WTC11 (cell line): ENCODE data around the gene MAP7D2. TPM values are rescaled to one million over a fixed set of nuclear protein-coding genes. Genes with fewer than 3 reads are reported as not detected.

Experiments used
- ATAC-seq: fragments of 200-7000 bp; cut with Tn5 transposase; 2 replicates; pipeline ENCODE4 v1.10.0; 2021; ENCODE audit warnings: mild to moderate bottlenecking, moderate library complexity
- CTCF ChIA-PET: fragments of 300-600 bp; sonication (Branson Sonifier 250); formaldehyde crosslinking; loops from one replicate; lab custom pipeline; 2021; ENCODE audit warnings: antibody characterized with exemption; lab: Charles Lee
- POLR2A ChIA-PET: fragments of 350-600 bp; sonication (Branson Sonifier 250); formaldehyde crosslinking; loops from one replicate; lab custom pipeline; 2021; ENCODE audit warnings: antibody characterized with exemption; lab: Charles Lee
- DNase-seq: peaks from one replicate; pipeline ENCODE4 v3.0.0; 2021; ENCODE audit warnings: low spot score
- H3K27ac Mint-ChIP-seq: 2 replicates; pipeline ENCODE4 v1.8.0; 2021; ENCODE audit warnings: mixed read lengths
- H3K27me3 Mint-ChIP-seq: 2 replicates; pipeline ENCODE4 v1.8.0; 2021; ENCODE audit warnings: low read depth, mild to moderate bottlenecking, moderate library complexity, mixed read lengths
- H3K36me3 Mint-ChIP-seq: 2 replicates; pipeline ENCODE4 v1.8.0; 2021; ENCODE audit warnings: mixed read lengths
- H3K4me1 Mint-ChIP-seq: 2 replicates; pipeline ENCODE4 v1.8.0; 2022; ENCODE audit warnings: mixed read lengths
- H3K4me3 Mint-ChIP-seq: 2 replicates; pipeline ENCODE4 v1.8.0; 2021; ENCODE audit warnings: mild to moderate bottlenecking, moderate library complexity, mixed read lengths
- H3K9me3 Mint-ChIP-seq: 2 replicates; pipeline ENCODE4 v1.8.0; 2021; ENCODE audit warnings: mixed read lengths
- CBFB ChIP-seq: sonication (generic); formaldehyde crosslinking; IDR thresholded peaks from 2 replicates; pipeline ENCODE4 v1.8.1; 2022; ENCODE audit warnings: mild to moderate bottlenecking, low read depth, missing genetic modification reagents
- EMX1 ChIP-seq: fragments of 250-450 bp; sonication (Bioruptor Pico); IDR thresholded peaks from 2 replicates; pipeline ENCODE4 v1.8.0; 2021; ENCODE audit warnings: mild to moderate bottlenecking
- ESRRA ChIP-seq: sonication (generic); formaldehyde crosslinking; IDR thresholded peaks from 2 replicates; pipeline ENCODE4 v1.8.1; 2022; ENCODE audit warnings: mild to moderate bottlenecking, missing genetic modification reagents, borderline replicate concordance
- ETV6 ChIP-seq: sonication (generic); formaldehyde crosslinking; IDR thresholded peaks from 2 replicates; pipeline ENCODE4 v1.8.1; 2022; ENCODE audit warnings: mild to moderate bottlenecking, missing genetic modification reagents
- FOXJ3 ChIP-seq: sonication (generic); formaldehyde crosslinking; IDR thresholded peaks from 2 replicates; pipeline ENCODE4 v1.9.0; 2021; ENCODE audit warnings: missing genetic modification reagents, mild to moderate bottlenecking, borderline replicate concordance
- FOXP1 ChIP-seq: sonication (generic); formaldehyde crosslinking; IDR thresholded peaks from 2 replicates; pipeline ENCODE4 v1.8.0; 2022; ENCODE audit warnings: missing genetic modification reagents, mild to moderate bottlenecking, moderate library complexity, borderline replicate concordance
- GTF2I ChIP-seq: fragments of 250-450 bp; sonication (Bioruptor Pico); conservative IDR thresholded peaks from 2 replicates; pipeline ENCODE4 v1.4.0; 2021; ENCODE audit warnings: mild to moderate bottlenecking
- NFYB ChIP-seq: sonication (generic); formaldehyde crosslinking; conservative IDR thresholded peaks from 2 replicates; pipeline ENCODE4 v1.8.0; 2022; ENCODE audit warnings: low read depth, missing genetic modification reagents
- OVOL2 ChIP-seq: fragments of 250-450 bp; sonication (Bioruptor Pico); IDR thresholded peaks from 2 replicates; pipeline ENCODE4 v1.9.0; 2021; ENCODE audit warnings: mild to moderate bottlenecking, borderline replicate concordance
- SMAD3 ChIP-seq: sonication (generic); formaldehyde crosslinking; IDR thresholded peaks from 2 replicates; pipeline ENCODE4 v1.8.0; 2022; ENCODE audit warnings: missing genetic modification reagents, mild to moderate bottlenecking, borderline replicate concordance
- TCF7 ChIP-seq: sonication (generic); formaldehyde crosslinking; IDR thresholded peaks from 2 replicates; pipeline ENCODE4 v1.8.0; 2022; ENCODE audit warnings: mild to moderate bottlenecking, low read depth, missing genetic modification reagents, moderate library complexity
- TEAD1 ChIP-seq: sonication (generic); formaldehyde crosslinking; IDR thresholded peaks from 2 replicates; pipeline ENCODE4 v1.8.0; 2022; ENCODE audit warnings: mild to moderate bottlenecking, missing genetic modification reagents
- ZNF121 ChIP-seq: sonication (generic); formaldehyde crosslinking; IDR thresholded peaks from 2 replicates; pipeline ENCODE4 v1.8.0; 2023; ENCODE audit warnings: missing genetic modification reagents
- ZNF423 ChIP-seq: fragments of 250-450 bp; sonication (Bioruptor Pico); IDR thresholded peaks from 2 replicates; pipeline ENCODE4 v2.1.2; 2022; ENCODE audit warnings: mild to moderate bottlenecking, moderate library complexity
- total RNA-seq: library from RNA; stranded (reverse); gene quantifications from 3 replicates; pipeline ENCODE4 v1.2.3, GENCODE V29; 2021
- TF ChIP-seq, protein P1 (sequence below): fragments of 250-450 bp; sonication (Bioruptor Pico); IDR thresholded peaks from 2 replicates; pipeline ENCODE4 v1.9.0; 2021; ENCODE audit warnings: mild to moderate bottlenecking, borderline replicate concordance
- TF ChIP-seq, protein P2 (sequence below): sonication (generic); formaldehyde crosslinking; conservative IDR thresholded peaks from 2 replicates; pipeline ENCODE4 v1.8.1; 2022; ENCODE audit warnings: mild to moderate bottlenecking, missing genetic modification reagents
- TF ChIP-seq, protein P3 (sequence below): sonication (generic); formaldehyde crosslinking; IDR thresholded peaks from 2 replicates; pipeline ENCODE4 v1.8.0; 2022; ENCODE audit warnings: mild to moderate bottlenecking, missing genetic modification reagents
- TF ChIP-seq, protein P4 (sequence below): fragments of 250-450 bp; sonication (Bioruptor Pico); conservative IDR thresholded peaks from 2 replicates; pipeline ENCODE4 v1.9.0; 2021; ENCODE audit warnings: mild to moderate bottlenecking

Gene MAP7D2
- total RNA-seq, 1 experiment from 2014 or later: 0.57 TPM

DNA sequence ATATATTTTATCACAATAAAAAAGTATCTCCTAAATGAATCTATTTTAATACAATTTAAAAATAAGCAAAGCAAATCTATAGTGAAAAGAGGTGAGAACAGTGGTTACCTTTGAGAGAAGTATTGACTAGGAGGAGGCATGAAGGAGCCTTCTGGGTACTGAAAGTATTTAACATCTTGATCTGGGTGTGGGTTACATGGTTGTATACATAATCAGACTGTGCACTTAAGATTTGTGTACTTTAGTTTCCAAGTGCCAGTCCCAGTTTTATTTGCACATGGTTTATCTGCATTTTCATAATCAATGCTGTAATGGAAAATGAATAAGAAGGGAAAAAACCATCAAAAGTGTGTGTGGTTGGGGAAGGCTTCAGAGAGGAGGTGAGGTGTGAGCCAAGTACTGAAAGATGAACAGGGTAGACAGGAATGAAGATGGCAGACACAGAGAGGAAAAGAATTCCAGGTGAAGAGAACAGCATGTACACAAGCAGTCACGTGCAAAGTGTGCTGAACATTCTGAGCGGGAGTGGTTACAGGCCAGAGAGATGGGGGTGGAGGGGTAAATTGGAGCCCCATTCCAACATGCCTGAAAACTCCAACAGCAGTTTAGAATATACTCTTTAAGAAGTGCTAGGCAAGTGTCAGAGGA, 14.6 kb downstream of the MAP7D2 start:
- no peaks in the 10 kb centered on the region for H3K27me3 Mint-ChIP-seq
- ATAC-seq: no peak

DNA sequence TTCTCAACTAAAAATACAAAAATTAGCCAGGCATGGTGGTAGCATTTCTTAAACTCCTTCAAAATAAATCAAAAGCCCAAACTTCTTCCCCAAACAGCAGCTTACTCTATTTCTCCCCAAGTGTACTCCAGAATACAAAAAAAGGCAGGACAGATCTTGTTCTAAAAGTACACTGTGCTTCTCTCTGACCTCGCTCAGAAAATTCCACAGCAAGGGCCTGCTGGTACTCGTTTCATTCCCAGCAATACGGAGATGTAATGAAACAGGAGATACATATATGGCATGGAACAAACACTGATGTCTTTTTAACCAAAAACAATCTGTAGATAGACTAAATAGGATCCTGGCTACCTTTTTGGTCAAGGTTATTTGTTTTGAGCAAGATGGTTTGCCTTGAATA, 25.2 kb downstream of the MAP7D2 start:
- Mint-ChIP-seq H3K27ac (no peak overlapping the region), H3K9me3 (no peaks in the 10 kb centered on the region), H3K27me3 (no peaks in the 10 kb centered on the region), H3K36me3 (no peaks in the 10 kb centered on the region), H3K4me3 (no peak overlapping the region)
- DNase-seq (no peak), ATAC-seq (no peak)
- CTCF ChIA-PET: no interaction called here
- TF ChIP-seq, protein P1, sequence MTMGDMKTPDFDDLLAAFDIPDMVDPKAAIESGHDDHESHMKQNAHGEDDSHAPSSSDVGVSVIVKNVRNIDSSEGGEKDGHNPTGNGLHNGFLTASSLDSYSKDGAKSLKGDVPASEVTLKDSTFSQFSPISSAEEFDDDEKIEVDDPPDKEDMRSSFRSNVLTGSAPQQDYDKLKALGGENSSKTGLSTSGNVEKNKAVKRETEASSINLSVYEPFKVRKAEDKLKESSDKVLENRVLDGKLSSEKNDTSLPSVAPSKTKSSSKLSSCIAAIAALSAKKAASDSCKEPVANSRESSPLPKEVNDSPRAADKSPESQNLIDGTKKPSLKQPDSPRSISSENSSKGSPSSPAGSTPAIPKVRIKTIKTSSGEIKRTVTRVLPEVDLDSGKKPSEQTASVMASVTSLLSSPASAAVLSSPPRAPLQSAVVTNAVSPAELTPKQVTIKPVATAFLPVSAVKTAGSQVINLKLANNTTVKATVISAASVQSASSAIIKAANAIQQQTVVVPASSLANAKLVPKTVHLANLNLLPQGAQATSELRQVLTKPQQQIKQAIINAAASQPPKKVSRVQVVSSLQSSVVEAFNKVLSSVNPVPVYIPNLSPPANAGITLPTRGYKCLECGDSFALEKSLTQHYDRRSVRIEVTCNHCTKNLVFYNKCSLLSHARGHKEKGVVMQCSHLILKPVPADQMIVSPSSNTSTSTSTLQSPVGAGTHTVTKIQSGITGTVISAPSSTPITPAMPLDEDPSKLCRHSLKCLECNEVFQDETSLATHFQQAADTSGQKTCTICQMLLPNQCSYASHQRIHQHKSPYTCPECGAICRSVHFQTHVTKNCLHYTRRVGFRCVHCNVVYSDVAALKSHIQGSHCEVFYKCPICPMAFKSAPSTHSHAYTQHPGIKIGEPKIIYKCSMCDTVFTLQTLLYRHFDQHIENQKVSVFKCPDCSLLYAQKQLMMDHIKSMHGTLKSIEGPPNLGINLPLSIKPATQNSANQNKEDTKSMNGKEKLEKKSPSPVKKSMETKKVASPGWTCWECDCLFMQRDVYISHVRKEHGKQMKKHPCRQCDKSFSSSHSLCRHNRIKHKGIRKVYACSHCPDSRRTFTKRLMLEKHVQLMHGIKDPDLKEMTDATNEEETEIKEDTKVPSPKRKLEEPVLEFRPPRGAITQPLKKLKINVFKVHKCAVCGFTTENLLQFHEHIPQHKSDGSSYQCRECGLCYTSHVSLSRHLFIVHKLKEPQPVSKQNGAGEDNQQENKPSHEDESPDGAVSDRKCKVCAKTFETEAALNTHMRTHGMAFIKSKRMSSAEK (CRISPR knock-in tag): no peak
- TF ChIP-seq ZNF423 (CRISPR knock-in tag) (no peak), TCF7 (no peak), ESRRA (CRISPR knock-in tag) (no peak), GTF2I (CRISPR knock-in tag) (no peak)
- TF ChIP-seq, protein P2, sequence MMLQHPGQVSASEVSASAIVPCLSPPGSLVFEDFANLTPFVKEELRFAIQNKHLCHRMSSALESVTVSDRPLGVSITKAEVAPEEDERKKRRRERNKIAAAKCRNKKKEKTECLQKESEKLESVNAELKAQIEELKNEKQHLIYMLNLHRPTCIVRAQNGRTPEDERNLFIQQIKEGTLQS (CRISPR knock-in tag): no peak
- TF ChIP-seq, protein P3, sequence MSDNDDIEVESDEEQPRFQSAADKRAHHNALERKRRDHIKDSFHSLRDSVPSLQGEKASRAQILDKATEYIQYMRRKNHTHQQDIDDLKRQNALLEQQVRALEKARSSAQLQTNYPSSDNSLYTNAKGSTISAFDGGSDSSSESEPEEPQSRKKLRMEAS (CRISPR knock-in tag): no peak
- TF ChIP-seq, all 79 proteins: peak for 0
- H3K4me1 Mint-ChIP-seq: no peaks in the 10 kb centered on the region; the same call in 1 of the 2 replicates
- POLR2A ChIA-PET: no interaction called here

More for the DNA sequence above, 14.6 kb downstream of the MAP7D2 start:
- no peaks in the 10 kb centered on the region for H3K36me3 Mint-ChIP-seq
- H3K9me3 Mint-ChIP-seq: peaks cover 4% of the 10 kb centered on the region; the same call in 1 of the 2 replicates
- no peak for DNase-seq
- H3K4me3 Mint-ChIP-seq: no peak overlapping the region
- POLR2A ChIA-PET: no interaction called here
- no peak for TF ChIP-seq SMAD3 (CRISPR knock-in tag)
- TF ChIP-seq EMX1 (CRISPR knock-in tag): no peak
- TF ChIP-seq NFYB: no peak
- TF ChIP-seq ESRRA (CRISPR knock-in tag): no peak
- no peak for TF ChIP-seq GTF2I (CRISPR knock-in tag)
- TF ChIP-seq FOXJ3 (CRISPR knock-in tag): no peak
- no peak for TF ChIP-seq ZNF121 (CRISPR knock-in tag)
- TF ChIP-seq, all 79 proteins: peak for 0
- Mint-ChIP-seq H3K27ac (no peak overlapping the region), H3K4me1 (no peaks in the 10 kb centered on the region)
- CTCF ChIA-PET: no interaction called here

DNA sequence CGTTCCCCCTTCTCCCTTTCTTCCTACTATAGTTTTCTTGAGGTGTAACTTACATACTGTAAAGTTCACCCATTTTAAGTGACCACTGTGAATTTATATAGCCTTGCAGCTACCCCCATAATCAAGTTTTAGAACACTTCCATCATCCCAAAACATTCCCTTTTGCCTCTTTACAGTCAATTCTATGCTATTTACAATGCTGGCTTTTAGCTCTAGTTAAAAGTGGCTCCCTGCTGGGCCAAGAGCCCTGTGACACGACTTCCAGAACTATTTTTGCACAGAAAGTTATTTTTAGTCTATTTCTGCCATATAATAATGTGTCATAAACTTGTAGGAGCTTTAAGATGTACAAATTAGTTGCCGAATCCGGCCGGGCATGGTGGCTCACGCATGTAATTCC, 26.9 kb downstream of the MAP7D2 start:
- Mint-ChIP-seq H3K27ac (no peak overlapping the region), H3K27me3 (no peaks in the 10 kb centered on the region), H3K4me1 (no peaks in the 10 kb centered on the region; the same call in 1 of the 2 replicates), H3K36me3 (no peaks in the 10 kb centered on the region), H3K4me3 (no peak overlapping the region), H3K9me3 (no peaks in the 10 kb centered on the region)
- TF ChIP-seq ETV6 (CRISPR knock-in tag) (no peak), TEAD1 (CRISPR knock-in tag) (no peak), OVOL2 (CRISPR knock-in tag) (no peak), CBFB (CRISPR knock-in tag) (no peak), FOXP1 (CRISPR knock-in tag) (no peak)
- TF ChIP-seq, protein P4, sequence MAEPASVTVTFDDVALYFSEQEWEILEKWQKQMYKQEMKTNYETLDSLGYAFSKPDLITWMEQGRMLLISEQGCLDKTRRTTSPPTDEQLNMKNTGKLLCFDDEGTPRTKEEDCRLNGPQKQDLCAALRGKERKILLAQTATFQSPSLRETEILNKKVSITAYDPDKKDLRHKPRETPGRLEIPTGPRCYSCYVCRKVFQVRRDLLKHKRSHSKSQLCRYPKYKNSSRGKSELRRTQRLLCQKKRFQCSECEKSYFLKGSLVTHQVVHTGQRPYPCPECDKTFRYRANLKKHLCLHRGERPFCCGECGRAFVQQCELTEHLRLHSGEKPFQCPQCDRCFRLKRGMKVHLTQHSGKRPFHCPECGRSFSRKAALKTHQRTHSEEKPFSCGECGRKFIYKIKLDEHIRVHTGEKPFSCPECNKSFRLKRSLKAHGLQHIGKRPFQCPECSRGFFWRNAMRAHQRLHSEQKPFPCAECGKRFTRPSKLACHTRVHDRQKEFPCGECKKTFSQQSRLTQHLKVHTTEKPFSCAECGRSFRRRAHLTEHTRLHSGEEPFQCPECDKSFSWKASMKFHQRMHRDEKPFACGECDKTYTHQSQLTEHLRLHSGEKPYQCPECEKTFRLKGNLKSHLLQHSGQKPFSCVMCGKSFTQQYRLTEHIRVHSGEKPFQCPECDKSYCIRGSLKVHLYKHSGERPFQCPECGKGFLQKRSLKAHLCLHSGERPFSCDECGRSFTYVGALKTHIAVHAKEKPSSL (CRISPR knock-in tag): no peak
- ChIA-PET POLR2A (no interaction called here), CTCF (no interaction called here)
- no peak for ATAC-seq
- DNase-seq: no peak
